Measurements from ENCODE around the gene TGFB2. TPM values are rescaled to one million over a fixed set of nuclear protein-coding genes. Genes with fewer than 3 reads are reported as not detected.

The TGFB2 gene
- 30.1 and 34.4 TPM in 2 replicates for total RNA-seq

DNA sequence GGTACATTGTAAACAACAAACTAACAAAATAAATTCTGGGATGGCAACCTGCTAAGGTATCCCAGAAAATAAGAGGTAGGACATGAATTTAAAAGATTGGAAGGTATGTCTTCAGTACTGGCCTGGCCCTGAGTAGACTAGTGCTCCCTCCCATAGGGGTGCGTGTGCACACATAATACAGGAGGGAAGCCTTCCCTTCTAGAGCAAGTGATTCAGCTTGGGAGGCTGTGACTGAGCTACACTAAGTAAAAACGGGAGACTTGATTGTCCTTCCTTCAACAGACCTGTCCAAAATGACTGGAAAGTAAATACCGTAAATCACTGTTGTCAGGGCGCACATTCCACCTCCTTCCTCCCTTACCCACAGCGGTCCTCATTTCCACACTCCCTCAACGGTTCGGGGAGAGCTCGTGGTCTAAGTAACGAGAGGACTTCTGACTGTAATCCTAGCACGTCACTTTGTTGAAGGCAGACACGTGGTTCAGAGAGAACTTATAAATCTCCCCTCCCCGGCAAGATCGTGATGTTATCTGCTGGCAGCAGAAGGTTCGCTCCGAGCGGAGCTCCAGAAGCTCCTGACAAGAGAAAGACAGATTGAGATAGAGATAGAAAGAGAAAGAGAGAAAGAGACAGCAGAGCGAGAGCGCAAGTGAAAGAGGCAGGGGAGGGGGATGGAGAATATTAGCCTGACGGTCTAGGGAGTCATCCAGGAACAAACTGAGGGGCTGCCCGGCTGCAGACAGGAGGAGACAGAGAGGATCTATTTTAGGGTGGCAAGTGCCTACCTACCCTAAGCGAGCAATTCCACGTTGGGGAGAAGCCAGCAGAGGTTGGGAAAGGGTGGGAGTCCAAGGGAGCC lies at the start of gene TGFB2:
TGFB2 (plus strand) TSS at position 523 of the 859 bp plus-strand sequence. CDS start 1,366 bp downstream, outside the sequence.
- no peak for DNase-seq (ENCODE audit: low read depth)
- TF ChIP-seq, protein P1, sequence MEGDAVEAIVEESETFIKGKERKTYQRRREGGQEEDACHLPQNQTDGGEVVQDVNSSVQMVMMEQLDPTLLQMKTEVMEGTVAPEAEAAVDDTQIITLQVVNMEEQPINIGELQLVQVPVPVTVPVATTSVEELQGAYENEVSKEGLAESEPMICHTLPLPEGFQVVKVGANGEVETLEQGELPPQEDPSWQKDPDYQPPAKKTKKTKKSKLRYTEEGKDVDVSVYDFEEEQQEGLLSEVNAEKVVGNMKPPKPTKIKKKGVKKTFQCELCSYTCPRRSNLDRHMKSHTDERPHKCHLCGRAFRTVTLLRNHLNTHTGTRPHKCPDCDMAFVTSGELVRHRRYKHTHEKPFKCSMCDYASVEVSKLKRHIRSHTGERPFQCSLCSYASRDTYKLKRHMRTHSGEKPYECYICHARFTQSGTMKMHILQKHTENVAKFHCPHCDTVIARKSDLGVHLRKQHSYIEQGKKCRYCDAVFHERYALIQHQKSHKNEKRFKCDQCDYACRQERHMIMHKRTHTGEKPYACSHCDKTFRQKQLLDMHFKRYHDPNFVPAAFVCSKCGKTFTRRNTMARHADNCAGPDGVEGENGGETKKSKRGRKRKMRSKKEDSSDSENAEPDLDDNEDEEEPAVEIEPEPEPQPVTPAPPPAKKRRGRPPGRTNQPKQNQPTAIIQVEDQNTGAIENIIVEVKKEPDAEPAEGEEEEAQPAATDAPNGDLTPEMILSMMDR (IDR thresholded peaks at IDR 0.05; ENCODE audit: insufficient read depth, low read length, poor library complexity, severe bottlenecking) = peak; percentile 28

GRCh38 chr1:218296162-218296561 lies 49.0 kb upstream of the TGFB2 start:
- no peak for DNase-seq (ENCODE audit: low read depth)
- no peaks in the 10 kb centered on the region for H3K27me3 ChIP-seq (ENCODE audit: control insufficient read depth, insufficient read depth, low read length)
- H3K4me3 ChIP-seq (ENCODE audit: low read depth, low read length) = no peak overlapping the region
- TF ChIP-seq, protein P1 (IDR thresholded peaks at IDR 0.05; ENCODE audit: insufficient read depth, low read length, poor library complexity, severe bottlenecking) = no peak
- no peaks in the 10 kb centered on the region for H3K36me3 ChIP-seq (ENCODE audit: control insufficient read depth, insufficient read depth, low read length)

More for the DNA sequence above, at the start of gene TGFB2:
- H3K4me3 ChIP-seq (ENCODE audit: low read depth, low read length) = peak within 1 kb of the TSS; percentile 87
- no peaks in the 10 kb centered on the region for H3K27me3 ChIP-seq (ENCODE audit: control insufficient read depth, insufficient read depth, low read length)
- no peaks in the 10 kb centered on the region for H3K36me3 ChIP-seq (ENCODE audit: control insufficient read depth, insufficient read depth, low read length)

DNA sequence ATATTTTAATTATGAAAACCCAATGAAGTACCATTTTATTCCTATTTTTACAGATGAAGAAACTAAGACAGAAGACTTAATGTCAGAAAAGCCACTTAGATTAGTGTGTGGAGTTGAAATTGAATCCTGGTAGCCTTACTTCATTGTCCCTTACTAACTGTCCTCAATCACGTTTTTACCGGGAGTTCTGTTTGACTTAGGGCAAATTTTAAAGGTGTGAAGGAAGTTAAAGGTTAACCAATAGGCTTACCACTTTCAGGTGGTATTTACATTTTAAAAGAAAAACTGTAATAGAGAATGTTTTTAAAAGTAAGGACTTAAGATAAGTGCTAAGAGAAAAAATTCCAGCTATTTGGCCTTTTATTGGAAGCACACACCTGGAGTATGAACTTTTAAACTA lies 47.7 kb upstream of the TGFB2 start:
- no peaks in the 10 kb centered on the region for H3K27me3 ChIP-seq (ENCODE audit: control insufficient read depth, insufficient read depth, low read length)
- TF ChIP-seq, protein P1 (IDR thresholded peaks at IDR 0.05; ENCODE audit: insufficient read depth, low read length, poor library complexity, severe bottlenecking) = no peak
- DNase-seq (ENCODE audit: low read depth) = no peak
- no peak overlapping the region for H3K4me3 ChIP-seq (ENCODE audit: low read depth, low read length)
- no peaks in the 10 kb centered on the region for H3K36me3 ChIP-seq (ENCODE audit: control insufficient read depth, insufficient read depth, low read length)

DNA sequence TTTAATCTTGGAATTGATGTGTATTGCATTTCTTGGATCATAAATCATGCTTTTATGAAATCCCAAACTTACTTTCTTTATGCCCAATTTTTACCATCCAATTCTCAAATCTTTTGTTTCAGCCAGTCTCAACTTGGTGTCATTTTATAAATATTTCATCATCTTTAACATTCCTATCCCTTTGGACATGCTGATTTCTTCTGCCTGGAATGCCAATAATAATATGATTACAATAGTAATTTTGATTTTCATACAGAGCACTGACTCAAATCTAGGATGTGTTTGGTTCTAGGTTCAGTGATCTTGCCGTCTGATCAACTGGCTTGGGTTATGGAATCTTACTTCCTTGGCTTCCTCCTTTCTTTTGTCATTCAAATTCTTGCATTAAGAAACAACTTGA lies 47.3 kb upstream of the TGFB2 start:
- TF ChIP-seq, protein P1 (IDR thresholded peaks at IDR 0.05; ENCODE audit: insufficient read depth, low read length, poor library complexity, severe bottlenecking) = no peak
- no peaks in the 10 kb centered on the region for H3K36me3 ChIP-seq (ENCODE audit: control insufficient read depth, insufficient read depth, low read length)
- H3K4me3 ChIP-seq (ENCODE audit: low read depth, low read length) = no peak overlapping the region
- no peak for DNase-seq (ENCODE audit: low read depth)
- H3K27me3 ChIP-seq (ENCODE audit: control insufficient read depth, insufficient read depth, low read length) = no peaks in the 10 kb centered on the region

DNA sequence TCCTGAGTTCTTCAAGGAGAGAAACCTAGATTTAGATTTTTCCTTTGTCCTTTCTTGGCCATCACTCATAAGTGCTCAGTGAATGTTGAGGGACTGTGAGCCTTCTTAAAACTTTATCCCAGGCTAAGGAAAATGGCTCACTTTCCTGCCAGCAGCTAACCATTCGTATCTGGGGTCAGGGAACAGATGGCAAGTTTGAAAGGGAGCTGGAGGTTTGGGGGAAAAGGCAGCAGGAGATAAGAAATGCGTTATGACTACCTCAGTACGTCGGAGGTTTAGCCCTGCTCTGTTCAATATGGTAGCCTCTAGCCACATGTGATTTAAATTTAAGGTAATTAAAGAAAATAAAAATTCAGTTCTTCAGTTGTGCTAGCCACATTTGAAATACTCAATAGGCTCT lies 46.7 kb upstream of the TGFB2 start:
- H3K27me3 ChIP-seq (ENCODE audit: control insufficient read depth, insufficient read depth, low read length) = no peaks in the 10 kb centered on the region

More for the DNA sequence above, 46.7 kb upstream of the TGFB2 start:
- TF ChIP-seq, protein P1 (IDR thresholded peaks at IDR 0.05; ENCODE audit: insufficient read depth, low read length, poor library complexity, severe bottlenecking) = no peak
- H3K36me3 ChIP-seq (ENCODE audit: control insufficient read depth, insufficient read depth, low read length) = no peaks in the 10 kb centered on the region
- no peak overlapping the region for H3K4me3 ChIP-seq (ENCODE audit: low read depth, low read length)
- no peak for DNase-seq (ENCODE audit: low read depth)

Data from kidney epithelial cell (primary cell).